NB4 (cell line): Measurements from ENCODE around the gene TNNC1.

Experiments used
- CTCF ChIP-seq: IDR thresholded peaks from one replicate; pipeline ENCODE4 v1.5.1; 2012; ENCODE audit warnings: low read depth, low read length
- MAX ChIP-seq: IDR thresholded peaks from 2 replicates; pipeline ENCODE4 v1.6.1; 2011; ENCODE audit warnings: low read depth, low read length
- POLR2A ChIP-seq: IDR thresholded peaks from 2 replicates; pipeline ENCODE4 v1.6.1; 2011; ENCODE audit warnings: mild to moderate bottlenecking; ENCODE audit not compliant: insufficient read length; ENCODE audit errors: extremely low read depth

GRCh38 chr3:52438579-52439425 is 15.0 kb downstream of the TNNC1 start:
- TF ChIP-seq CTCF, result no peak
- no peak for TF ChIP-seq POLR2A
- no peak for TF ChIP-seq MAX
